ENCODE data around the gene THADA. TPM values are rescaled to one million over a fixed set of nuclear protein-coding genes. Genes with fewer than 3 reads are reported as not detected.

Gene THADA
- total RNA-seq, 2 experiments from 2014 or later = 31.2 to 32.3 TPM

- Histone ChIP-seq H3K4me1 (ENCODE audit: insufficient read depth, low read length, poor library complexity, severe bottlenecking) (peaks cover 20% of the 10 kb centered on the region), H3K79me2 (ENCODE audit: insufficient read depth, low read depth, low read length) (no peaks in the 10 kb centered on the region), H3K36me3 (ENCODE audit: insufficient read depth, low read length) (no peaks in the 10 kb centered on the region), H3K4me3 (ENCODE audit: low read depth, low read length, poor library complexity, severe bottlenecking) (no peak overlapping the region), H4K20me1 (ENCODE audit: insufficient read depth, low read length) (no peaks in the 10 kb centered on the region), H3K27ac (ENCODE audit: low read depth, low read length, poor library complexity, severe bottlenecking) (no peak overlapping the region), H3K9me3 (ENCODE audit: low read length) (no peaks in the 10 kb centered on the region), H3K4me2 (ENCODE audit: low read length) (no peak overlapping the region), H2AFZ (ENCODE audit: low read length) (no peak overlapping the region), H3K9me2 (ENCODE audit: insufficient read depth, low read length) (no peaks in the 10 kb centered on the region)
- no peak for DNase-seq (ENCODE audit: low spot score)
- intact Hi-C loops (cut with micrococcal nuclease; ENCODE audit: unreplicated experiment) = no loop called here
- no TSS peak for BruUV-seq (replicated peaks)
- TF ChIP-seq CTCF (conservative IDR thresholded peaks at IDR 0.05; ENCODE audit: low read length) = no peak
- no peak for TF ChIP-seq EZH2phosphoT487 (IDR thresholded peaks at IDR 0.05; ENCODE audit: borderline replicate concordance, low read depth, low read length)
- ChIA-PET CTCF (ENCODE audit: unreplicated experiment) (no interaction called here), POLR2A (interaction anchor here (0.9 kb wide), 1 partner anchor 8 kb away, joined by 4 read pairs; no protein-coding TSS in a partner anchor)
These were observed 357.0 kb downstream of the THADA start for GRCh38 chr2:43238813-43239212.

- Histone ChIP-seq H2AFZ (ENCODE audit: low read length) (no peak overlapping the region), H3K4me1 (ENCODE audit: insufficient read depth, low read length, poor library complexity, severe bottlenecking) (peaks cover 27% of the 10 kb centered on the region), H3K79me2 (ENCODE audit: insufficient read depth, low read depth, low read length) (no peaks in the 10 kb centered on the region), H3K9me2 (ENCODE audit: insufficient read depth, low read length) (no peaks in the 10 kb centered on the region), H3K36me3 (ENCODE audit: insufficient read depth, low read length) (no peaks in the 10 kb centered on the region), H3K4me2 (ENCODE audit: low read length) (no peak overlapping the region), H3K27ac (ENCODE audit: low read depth, low read length, poor library complexity, severe bottlenecking) (no peak overlapping the region), H3K9me3 (ENCODE audit: low read length) (no peaks in the 10 kb centered on the region), H4K20me1 (ENCODE audit: insufficient read depth, low read length) (no peaks in the 10 kb centered on the region), H3K4me3 (ENCODE audit: low read depth, low read length, poor library complexity, severe bottlenecking) (no peak overlapping the region)
- BruUV-seq (replicated peaks) = no TSS peak
- TF ChIP-seq EZH2phosphoT487 (IDR thresholded peaks at IDR 0.05; ENCODE audit: borderline replicate concordance, low read depth, low read length) (no peak), CTCF (conservative IDR thresholded peaks at IDR 0.05; ENCODE audit: low read length) (no peak)
- intact Hi-C loops (cut with micrococcal nuclease; ENCODE audit: unreplicated experiment) = no loop called here
- POLR2A ChIA-PET = interaction anchor here (0.9 kb wide), 1 partner anchor 9 kb away, joined by 4 read pairs; no protein-coding TSS in a partner anchor
- CTCF ChIA-PET (ENCODE audit: unreplicated experiment) = no interaction called here
- no peak for DNase-seq (ENCODE audit: low spot score)
These were observed 357.7 kb downstream of the THADA start for GRCh38 chr2:43238176-43238575.

All from OCI-LY7 (cell line).